Nucleus accumbens (tissue), 56 donors: Measurements from ENCODE around the gene PLEKHG3.

Experiments
- DNase-seq, 56 donors: peaks; one replicate each; lab custom pipeline; 2025; lab: John Stamatoyannopoulos, UW

The PLEKHG3 gene

GRCh38 chr14:64795921-64796320 lies 91.7 kb downstream of the PLEKHG3 start:
- no peak for DNase-seq

- DNase-seq: no peak
These were observed 92.1 kb downstream of the PLEKHG3 start for GRCh38 chr14:64796369-64796768.

- DNase-seq: no peak
These were observed 95.3 kb downstream of the PLEKHG3 start for GRCh38 chr14:64799555-64799954.
